ENCODE data around the gene SLC39A11.

The SLC39A11 gene

DNA sequence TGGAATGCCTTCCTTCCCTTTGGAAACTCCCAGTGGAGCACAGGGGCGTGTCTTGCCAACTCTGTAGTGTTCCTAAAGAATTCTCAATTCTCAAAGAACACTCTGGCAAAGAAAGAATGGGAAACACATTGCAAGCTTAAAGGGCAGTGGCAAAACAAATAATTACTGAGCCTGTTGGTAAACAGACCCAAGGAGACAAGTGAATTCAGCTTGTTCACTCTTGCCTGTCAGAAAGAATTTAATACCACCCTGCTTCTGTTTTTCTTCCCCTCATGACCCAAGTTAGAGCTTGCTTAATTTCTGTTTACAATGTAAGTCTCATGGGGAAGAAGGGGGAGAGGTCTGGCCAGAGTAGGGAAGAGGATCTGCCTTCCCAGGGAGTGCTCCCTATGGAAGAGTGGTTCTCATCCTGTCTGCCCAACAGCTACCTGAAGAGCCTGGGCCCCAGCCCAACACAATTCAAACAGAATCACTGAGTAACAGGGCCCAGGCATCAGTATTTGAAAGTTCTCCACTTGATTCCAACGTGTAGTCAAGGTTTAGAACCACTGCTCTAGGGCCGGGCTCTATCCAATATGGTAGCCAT is 386.0 kb downstream of the SLC39A11 start:
- no peak for DNase-seq (ENCODE audit: extremely low read depth in 1 of 2, low read depth in 1 of 2)

DNA sequence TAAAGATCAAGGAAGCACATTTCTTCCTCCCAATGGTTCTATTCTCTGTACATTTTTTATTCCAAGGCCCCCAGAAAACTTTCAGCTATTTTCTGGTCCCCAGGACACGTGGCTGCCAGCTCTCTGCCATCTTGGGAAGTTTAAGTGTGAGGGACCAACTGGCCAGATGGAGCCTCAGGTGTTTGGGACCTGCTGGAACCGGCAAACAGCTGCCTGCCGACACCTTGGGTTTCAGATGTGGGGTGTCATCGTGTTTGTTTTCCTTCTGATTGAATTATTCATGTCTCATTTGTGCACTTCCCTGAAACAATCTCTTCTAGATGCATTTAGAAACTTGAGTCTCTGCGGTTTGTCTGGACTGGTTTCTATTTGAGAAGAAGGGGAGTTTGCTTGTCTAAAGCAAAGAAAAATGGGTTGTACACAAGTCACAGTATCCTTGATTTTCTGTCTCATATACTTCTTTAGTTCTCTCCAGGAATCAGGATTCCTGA is 386.5 kb downstream of the SLC39A11 start:
- no peak for DNase-seq (ENCODE audit: extremely low read depth in 1 of 2, low read depth in 1 of 2)

DNA sequence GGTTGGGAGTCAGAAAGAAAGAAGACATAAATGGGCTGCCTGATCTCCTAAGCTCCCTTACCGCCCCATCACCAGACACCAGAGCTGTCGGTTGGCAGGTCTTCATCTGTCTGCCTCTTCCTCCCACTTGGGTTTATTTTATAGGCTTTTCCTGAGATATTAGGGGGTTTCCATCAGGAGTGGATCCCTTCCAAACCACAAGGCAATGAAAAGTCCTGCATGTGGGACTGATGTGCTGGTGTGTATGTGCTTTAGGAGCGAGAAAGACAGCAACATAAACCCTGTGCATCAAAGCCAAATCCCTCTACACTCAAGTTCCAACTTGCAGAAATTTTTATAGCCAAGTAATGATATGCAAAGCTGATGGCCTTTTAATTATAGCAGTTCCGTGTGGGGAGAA is 389.5 kb downstream of the SLC39A11 start:
- no peak for DNase-seq (ENCODE audit: extremely low read depth in 1 of 2, low read depth in 1 of 2)

DNA sequence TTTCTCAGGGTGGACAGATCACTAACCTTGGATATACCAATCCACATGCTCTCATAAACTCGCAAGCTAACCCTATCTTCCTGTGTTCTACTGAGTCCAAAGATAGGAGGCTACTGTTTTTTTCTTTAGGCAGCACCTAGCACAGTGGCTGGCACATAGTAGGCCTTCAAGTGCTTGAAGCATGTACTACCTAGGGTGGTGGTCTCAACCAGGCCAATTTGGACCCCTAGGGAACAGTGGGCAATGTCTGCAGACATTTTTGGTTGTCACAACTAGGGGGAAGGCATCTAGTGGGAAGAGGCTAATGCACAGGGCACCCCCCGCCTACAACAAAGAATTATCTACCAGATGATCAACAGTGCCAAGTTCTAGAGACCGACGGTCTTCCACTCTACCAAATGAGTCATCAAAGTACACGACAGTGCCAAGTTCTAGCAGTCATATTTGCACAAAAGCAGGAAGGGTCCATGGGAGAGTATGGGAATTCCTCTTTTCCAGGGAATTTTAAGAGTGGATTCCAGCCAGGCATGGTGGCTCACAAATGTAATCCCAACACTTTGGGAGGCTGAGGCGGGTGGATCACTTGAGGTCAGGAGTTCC is 390.3 kb downstream of the SLC39A11 start:
- DNase-seq (ENCODE audit: extremely low read depth in 1 of 2, low read depth in 1 of 2), result no peak

DNA sequence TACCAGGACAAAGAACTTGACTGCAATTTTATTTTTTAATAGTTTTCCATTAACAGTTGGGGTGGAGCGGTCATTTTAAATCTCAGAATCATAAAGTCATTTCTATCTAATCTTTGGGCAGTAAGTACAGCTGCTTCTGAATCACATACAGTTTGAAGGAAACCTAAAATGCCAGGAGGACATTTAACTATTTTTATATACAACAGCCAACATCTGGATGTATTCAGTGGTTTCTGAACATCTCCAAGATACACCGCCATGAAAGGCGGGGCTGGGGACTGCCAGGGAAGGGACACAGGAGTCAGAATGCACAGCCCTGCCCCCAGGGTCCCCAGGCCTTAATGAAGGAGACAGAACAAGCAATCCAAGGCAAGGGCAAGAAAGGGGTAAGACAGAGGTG is 392.3 kb downstream of the SLC39A11 start:
- no peak for DNase-seq (ENCODE audit: extremely low read depth in 1 of 2, low read depth in 1 of 2)

DNA sequence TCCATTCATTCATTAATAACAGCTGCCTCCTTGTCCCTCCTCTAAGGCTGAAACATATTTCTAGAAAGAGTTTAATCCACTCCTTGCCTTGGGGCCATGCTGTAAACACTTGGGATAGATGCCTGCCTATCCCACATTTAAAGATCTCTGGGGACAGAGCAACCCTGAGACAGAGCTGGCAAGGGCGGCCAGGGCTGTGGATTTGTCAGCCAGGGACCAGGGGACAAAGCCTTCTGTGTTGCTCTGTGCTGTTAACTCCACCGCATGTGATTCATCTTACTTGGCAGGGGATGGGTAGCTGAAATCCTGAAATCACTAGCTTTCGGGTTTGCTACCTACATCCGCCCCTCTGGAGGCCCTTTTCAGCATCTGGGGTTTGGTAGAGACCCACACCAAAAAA is 392.9 kb downstream of the SLC39A11 start:
- DNase-seq (ENCODE audit: extremely low read depth in 1 of 2, low read depth in 1 of 2), result no peak

DNA sequence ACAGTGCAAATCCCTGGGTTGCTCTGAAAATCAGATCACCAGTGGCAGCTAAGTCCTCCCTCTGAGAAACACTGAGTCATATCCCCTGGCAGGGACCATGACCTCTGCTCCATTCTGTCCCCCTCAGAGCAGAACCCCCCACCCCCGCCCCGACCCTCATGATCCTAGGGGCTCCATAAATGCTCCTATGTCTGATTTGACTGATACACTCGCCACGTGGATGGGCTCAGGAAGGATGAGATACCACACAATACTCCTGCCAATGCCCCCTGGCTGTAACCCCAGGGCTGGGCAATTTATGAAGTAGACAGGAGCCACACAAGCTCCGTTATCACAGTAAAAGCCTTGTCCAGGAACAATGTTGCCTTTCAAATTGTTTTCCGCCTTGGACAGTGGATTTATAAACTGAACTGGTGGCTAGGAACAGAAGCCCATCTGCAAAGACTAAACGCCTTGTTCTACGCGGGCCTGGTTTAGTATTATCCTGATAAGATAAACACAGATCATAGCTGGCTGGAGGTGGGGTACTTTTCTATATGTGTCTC is 394.8 kb downstream of the SLC39A11 start:
- DNase-seq (ENCODE audit: extremely low read depth in 1 of 2, low read depth in 1 of 2), result no peak

DNA sequence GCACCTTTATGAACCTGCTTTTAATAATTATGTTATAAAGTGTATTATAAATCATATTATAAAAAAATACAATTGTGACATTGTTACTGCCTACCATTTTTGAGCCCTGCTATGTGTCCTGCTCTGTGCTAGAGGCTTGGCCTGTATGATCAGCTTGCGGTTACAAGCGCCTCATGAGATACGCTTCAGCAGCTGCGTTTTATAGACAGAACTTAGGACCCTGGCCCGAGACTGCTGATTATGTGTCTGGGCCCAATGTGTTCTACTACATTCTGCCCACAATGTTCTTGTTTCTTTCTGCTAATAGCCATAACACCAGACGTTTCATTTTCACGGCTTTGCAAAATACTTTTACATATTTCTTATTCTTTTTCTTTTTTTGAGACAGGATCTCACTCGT is 395.8 kb downstream of the SLC39A11 start:
- no peak for DNase-seq (ENCODE audit: extremely low read depth in 1 of 2, low read depth in 1 of 2)

DNA sequence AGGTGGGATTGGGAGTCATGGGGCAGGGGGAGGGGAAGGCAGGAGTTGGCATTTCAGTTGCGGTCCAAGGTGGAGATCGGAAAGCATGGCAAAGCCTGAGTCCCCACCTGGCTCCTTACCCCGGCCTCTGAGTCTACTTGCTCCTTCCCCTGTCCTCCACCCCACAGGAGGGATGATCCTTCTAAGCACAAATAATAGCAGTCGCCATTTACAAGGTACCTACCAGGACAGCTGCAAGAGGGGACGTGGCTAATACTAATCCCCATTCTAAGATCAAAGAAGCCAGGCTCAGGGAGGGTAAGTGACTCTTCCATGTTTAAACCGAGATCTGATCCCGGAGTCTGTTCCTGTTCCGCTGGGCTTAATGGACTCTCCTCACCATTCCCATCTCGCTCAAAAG is 396.3 kb downstream of the SLC39A11 start:
- no peak for DNase-seq (ENCODE audit: extremely low read depth in 1 of 2, low read depth in 1 of 2)

DNA sequence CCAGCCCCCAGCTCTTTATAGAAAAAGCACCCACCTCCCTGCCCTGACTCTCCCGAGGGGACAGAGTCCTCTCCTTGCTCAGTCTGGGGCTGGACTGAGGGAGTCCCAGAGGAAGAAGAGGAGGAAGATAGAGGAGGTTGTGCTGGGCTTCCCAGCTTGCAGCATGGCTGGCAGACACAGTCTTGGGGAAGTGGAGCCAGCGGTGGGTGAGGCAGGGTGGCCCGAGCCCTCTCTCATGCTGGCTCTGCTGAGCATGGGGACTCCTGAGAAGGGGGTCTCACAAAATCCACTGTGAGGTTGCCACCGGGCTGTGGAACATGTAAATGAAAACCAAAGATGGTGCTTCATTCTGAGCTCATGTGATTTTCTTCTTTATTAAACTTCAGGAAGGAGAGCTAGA is 398.5 kb downstream of the SLC39A11 start:
- DNase-seq (ENCODE audit: extremely low read depth in 1 of 2, low read depth in 1 of 2), result no peak

DNA sequence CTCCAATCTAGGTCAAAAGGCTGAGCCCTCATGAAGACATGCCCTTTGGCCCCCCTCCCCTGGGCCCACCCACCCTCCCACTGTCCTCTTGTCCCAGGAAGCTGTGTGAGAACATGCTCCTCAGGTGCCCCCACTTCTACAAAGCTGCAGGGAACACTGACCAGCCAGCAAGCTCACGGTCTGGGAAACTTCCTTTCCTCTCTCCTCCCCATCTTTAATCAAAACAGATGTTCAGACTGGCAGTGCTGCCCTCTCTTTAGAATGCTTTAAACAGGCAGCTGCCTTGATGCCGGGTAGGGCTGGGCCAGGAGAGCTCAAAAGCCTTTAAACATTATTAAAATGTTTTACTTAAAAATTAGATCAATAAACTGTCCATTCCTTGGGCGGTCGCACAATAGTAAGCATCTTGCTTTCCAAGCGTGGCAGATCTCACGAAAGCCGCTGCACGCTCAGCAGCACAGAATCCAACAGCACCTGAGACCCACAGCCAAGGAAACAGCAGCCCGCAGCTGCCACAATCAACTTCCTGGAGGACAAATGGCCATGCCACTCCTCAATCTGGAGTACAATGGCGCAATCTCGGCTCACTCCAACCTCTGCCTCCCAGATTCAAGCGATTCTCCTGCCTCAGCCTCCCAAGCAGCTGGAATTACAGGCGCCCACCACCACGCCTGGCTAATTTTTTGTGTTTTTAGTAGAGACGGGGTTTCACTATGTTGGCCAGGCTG is 399.2 kb downstream of the SLC39A11 start:
- DNase-seq (ENCODE audit: extremely low read depth in 1 of 2, low read depth in 1 of 2), result no peak

DNA sequence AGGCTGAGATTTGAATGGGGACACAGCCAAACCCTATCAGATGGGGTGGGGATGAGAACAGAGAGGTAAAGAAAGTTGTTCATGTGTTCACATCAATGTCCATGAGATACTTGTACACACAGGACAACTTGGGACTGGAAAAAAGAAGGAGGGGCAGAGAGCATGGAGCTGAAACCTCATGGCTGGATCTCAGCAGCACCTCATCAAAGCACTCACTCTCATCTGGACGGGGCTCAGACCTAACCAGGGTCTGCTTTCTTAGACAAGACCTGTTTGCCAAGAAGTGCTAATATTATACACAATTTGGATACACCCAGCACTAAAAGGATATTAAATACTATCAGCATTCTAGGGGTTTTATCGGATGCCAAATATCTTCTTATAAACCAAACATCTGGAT is 399.8 kb downstream of the SLC39A11 start:
- no peak for DNase-seq (ENCODE audit: extremely low read depth in 1 of 2, low read depth in 1 of 2)

DNA sequence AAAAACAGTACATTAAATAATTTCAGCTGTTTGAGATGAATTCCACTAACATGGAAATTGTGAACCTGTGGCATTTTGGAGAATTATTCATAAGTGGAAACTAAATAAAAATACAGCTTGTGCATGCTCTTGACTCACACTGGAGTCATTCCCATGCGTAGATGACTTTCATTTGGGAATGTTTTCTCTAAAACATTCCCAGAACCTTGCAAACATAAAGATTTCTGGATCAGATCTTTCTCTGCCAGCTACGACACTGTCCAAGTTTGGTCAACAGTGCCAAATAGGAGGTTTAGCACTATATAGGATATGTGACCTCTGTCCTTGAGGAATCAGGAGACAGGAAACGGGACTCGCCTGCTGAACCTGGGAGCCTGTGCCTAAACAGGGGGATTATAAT is 400.9 kb downstream of the SLC39A11 start:
- no peak for DNase-seq (ENCODE audit: extremely low read depth in 1 of 2, low read depth in 1 of 2)

DNA sequence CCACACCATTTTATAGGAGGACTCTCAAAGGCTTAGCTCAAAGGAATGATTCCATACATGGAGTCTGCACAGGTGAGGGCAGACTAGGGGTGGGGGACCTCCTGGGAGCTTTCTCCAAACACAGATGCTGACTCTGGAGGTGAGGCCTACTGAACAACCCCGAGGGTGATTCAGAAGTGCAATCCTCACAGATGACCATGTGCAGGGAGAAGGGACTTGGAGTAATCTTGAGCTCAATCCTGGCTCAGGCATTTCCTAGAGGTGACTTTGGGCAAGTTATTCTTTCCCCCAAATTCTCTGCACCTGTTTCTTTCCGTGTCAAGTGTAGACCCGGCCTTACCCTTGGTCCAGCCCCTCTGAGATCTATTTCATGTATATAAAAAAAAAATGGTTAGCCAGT is 401.5 kb downstream of the SLC39A11 start:
- no peak for DNase-seq (ENCODE audit: extremely low read depth in 1 of 2, low read depth in 1 of 2)

DNA sequence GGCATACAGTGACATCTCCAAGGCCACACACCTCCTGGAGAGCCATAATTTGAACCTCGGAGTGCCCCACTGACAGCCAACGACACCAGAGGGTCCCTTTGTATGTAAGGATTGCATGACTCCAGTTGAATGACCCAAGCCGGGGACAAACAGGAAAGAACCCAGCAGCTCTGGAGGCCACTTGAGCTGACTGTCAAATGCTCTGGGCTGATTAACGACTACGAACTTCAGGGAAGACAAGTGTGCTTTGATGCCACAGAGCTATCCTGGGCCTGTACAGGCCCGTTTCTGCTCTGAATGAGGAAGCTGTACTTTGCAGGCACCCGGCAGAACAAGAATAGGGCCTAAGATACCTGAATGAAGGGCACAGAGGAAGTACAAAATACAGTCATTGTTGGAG is 404.6 kb downstream of the SLC39A11 start:
- no peak for DNase-seq (ENCODE audit: extremely low read depth in 1 of 2, low read depth in 1 of 2)

DNA sequence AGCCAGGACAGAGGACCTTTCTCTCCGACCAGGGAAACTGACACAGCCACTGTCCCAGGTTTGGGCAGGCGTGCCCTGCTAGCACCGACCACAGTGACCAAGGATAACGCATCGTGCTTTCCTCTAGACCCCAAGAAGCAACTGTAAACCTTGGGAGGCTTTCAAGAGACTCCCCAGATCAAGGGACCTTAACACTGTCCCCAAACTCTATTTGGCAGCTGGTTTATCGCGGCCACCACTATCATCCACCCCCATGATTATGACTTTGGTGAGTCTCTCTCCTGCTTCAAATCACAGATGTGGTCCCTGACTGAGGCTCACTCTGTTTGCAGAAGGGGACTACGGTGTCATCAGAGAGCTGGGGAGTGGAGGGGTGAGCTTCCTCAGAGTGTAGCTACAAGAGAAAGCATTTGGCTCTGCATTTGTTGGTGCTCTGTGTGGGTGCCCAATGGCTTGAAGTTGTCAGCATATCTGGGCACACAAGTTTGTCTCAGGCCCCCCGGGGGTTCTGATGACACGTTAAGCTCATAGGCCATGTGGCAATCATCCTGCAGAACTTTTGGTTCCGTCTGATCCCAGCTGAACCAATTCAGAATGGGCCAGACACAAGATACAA is 408.0 kb downstream of the SLC39A11 start:
- no peak for DNase-seq (ENCODE audit: extremely low read depth in 1 of 2, low read depth in 1 of 2)

DNA sequence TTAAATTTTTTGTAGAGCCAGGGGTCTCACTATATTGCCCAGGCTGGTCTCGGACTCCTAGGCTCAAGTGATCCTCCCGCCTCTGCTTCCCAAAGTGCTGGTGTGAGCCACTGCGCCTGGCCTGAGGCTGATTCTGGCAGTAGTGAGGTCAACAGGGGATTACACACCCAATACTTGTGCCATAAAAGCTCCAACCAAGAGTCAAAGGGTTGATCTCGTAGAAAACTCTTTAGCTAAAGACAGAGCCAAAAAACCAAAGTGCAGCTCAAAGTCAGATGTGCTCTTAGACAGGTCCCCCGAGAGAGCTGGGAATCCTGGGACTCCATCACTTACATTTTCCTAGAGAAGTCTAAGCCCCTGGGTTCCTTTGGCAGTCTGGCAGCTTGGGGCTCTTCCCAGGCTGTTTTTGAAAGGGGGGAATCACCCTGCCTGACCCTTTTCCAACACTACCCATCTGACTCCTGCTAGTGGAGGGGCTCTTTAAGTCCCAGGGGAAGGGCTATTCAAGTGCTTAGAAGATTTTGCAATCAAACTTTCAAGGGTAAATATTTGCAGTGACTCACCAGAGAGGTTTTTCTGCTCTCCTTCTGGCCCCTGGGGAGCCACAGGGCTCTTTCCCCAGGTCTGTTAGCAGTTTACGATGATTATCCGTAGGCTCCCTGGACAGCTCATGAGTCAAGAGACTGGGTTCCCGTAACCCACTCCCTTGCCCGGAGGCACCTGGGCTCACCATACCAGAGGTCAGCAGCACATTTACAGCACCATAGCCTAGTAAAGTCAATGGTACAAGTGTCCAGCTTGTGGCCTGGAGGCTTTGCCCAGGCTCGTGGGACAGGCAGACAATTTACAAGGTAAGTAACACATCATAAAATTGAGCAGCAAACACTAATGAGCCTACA is 408.7 kb downstream of the SLC39A11 start:
- DNase-seq (ENCODE audit: extremely low read depth in 1 of 2, low read depth in 1 of 2), result no peak

DNA sequence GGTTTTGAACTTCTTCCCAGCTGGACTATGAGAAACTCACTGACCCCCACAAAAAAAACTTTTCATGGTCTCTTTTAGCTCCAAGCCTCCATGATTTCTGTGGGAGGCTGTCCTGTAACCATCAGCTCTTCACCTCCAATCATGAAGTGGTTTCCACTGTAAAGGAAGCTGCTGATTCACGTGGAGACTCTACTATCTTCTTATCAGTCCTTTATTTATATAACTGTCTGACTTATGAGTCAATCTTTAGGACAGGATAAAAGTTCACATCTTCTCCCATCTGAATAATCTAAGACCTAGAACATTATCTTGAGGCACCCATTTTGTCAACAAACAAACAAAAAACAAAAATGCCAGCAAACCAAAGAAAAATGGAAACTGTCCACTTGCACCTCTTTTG is 409.9 kb downstream of the SLC39A11 start:
- no peak for DNase-seq (ENCODE audit: extremely low read depth in 1 of 2, low read depth in 1 of 2)

DNA sequence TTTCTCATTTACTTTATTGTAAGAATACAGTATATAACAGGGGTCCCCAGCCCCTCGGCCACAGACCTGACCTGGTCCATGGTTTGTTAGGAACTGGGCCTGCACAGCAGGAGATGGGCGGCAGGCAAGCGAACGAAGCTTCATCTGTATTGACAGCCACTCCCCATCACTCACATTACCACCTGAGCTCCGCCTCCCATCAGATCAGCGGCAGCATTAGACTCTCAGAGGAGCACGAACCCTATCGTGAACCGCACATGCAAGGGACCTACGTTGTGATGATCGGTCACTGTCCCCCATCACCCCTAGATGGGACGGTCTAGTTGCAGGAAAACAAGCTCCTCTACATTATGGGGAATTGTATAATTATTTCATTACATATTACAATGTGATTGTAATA is 410.6 kb downstream of the SLC39A11 start:
- DNase-seq (ENCODE audit: extremely low read depth in 1 of 2, low read depth in 1 of 2), result no peak

DNA sequence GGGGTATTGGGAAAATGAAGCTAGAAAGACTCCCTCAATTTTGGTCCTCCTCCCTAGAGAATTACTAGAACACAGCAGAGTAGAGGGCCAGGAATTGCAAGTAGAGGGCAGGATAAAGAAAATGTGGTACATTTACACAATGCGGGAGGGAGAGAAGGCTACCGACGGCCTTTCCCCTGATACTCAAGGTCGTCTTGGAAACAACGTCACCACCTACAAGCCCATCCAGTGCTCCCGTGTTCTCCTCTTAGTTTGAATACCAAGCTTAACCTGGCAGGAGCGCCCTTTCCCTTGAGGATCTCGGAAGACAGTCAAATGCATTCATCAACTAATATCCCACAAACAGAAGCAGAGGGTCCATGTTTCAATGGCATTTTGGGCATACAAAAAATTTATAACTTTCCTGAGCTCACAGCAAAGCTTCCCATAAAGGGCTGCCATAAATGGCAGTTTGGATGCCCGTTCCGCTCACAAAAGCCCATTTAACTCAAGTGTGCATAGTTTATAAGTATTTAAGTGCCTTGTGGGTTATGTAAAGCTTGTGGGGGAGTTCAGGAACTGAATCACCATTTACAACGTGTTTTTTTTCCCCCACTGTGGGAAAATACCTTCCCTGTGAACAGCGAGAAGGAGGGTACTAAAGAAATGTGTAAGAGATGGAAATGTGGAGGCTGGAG is 414.6 kb downstream of the SLC39A11 start:
- no peak for DNase-seq (ENCODE audit: extremely low read depth in 1 of 2, low read depth in 1 of 2)

All from stimulated activated CD8-positive, alpha-beta memory T cell treated with anti-CD3 and anti-CD28 coated beads, Interleukin-7, amount 100 ng/mL, for 48 hours (primary cell).